Erythroblast (primary cell): Measurements from ENCODE around the gene SUSD2.

Experiments used
- GATA1 ChIP-seq: IDR thresholded peaks from 2 replicates; pipeline ENCODE4 v1.6.1; 2011; ENCODE audit warnings: low read depth, mild to moderate bottlenecking, control low read depth, low read length, moderate library complexity
- POLR2A ChIP-seq: IDR thresholded peaks from 2 replicates; pipeline ENCODE4 v1.6.1; 2011; ENCODE audit warnings: mild to moderate bottlenecking, low read length

DNA sequence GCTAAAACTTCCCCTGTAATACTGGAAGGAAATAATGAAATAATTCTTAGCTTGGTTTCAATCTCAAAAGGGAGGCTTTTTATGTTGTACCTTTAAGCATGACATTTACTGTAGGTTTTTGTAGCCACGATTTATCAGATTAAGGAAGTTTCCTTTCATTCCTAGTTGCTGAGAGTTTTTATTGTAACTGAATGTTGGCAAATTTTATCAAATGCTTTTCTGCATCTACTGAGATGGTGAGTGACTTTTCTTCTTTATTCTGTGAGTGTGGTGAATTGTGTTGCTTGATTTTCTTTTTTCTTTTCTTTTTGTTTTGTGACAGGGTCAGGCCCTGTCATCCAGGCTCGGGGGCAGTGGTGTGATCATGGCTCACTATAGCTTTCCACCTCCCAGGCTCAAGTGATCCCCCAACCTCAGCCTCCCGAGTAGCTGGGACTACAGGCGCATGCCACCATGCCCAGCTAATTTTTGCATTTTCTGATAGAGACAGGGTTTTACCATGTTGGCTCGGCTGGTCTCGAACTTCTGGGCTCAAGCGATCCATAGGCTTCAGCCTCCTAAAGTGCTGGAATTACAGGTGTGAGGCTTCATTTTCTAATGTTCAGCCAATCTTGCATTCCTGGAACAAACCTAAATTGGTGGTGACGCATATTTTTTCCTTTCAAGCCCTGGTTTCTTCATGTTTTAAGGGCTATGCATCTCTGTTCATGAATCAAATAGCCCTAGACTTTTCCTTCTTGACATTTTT is 26.2 kb downstream of the SUSD2 start:
- TF ChIP-seq POLR2A (no peak), GATA1 (no peak)
